Stimulated activated CD4-positive, alpha-beta T cell treated with anti-CD3 and anti-CD28 coated beads, Interleukin-1b, Interleukin-23, amount 100 ng/mL, for 4 hours (primary cell): ENCODE measurements around the gene CES4A.
"Not testable (repeated sequence)": the region's sequence is repeated elsewhere in the genome, so short reads cannot be mapped to it uniquely, and the experiment has no call there.

Experiments
- DNase-seq, 2 donors: peaks; one replicate each; pipeline ENCODE4 v3.0.0-alpha.2; 2020; ENCODE audit warnings: low read depth in 2 of 2

Gene CES4A

GRCh38 chr16:66988197-66988788 lies at the start of gene CES4A:
CES4A (plus strand) TSS chr16:66988589; CDS start chr16:66988773, 184 bp downstream.
- DNase-seq = no peak

- no peak for DNase-seq
Observed at GRCh38 chr16:66939366-66939765, 49.0 kb upstream of the CES4A start.

GRCh38 chr16:66940236-66940635 lies 48.2 kb upstream of the CES4A start:
- no peak for DNase-seq

GRCh38 chr16:66942981-66943380 lies 45.4 kb upstream of the CES4A start:
- no peak for DNase-seq

GRCh38 chr16:66943426-66944053 lies 44.8 kb upstream of the CES4A start:
- DNase-seq = no peak

- no peak for DNase-seq
Observed at GRCh38 chr16:66944054-66944441, 44.3 kb upstream of the CES4A start.

GRCh38 chr16:66944971-66945370 lies 43.4 kb upstream of the CES4A start:
- DNase-seq = not testable (repeated sequence)

- DNase-seq = no peak
Observed at GRCh38 chr16:66945939-66946338, 42.5 kb upstream of the CES4A start.

- no peak for DNase-seq
Observed at GRCh38 chr16:66946541-66946940, 41.8 kb upstream of the CES4A start.

GRCh38 chr16:66946974-66947301 lies 41.5 kb upstream of the CES4A start:
- no peak for DNase-seq

- peak; percentile 74 to 78 for DNase-seq
Observed at GRCh38 chr16:66947302-66948065, 40.9 kb upstream of the CES4A start.

- DNase-seq = no peak
Observed at GRCh38 chr16:66948134-66948836, 40.1 kb upstream of the CES4A start.

- no peak for DNase-seq
Observed at GRCh38 chr16:66948837-66949225, 39.6 kb upstream of the CES4A start.

GRCh38 chr16:66949472-66949871 lies 38.9 kb upstream of the CES4A start:
- DNase-seq = no peak

- no peak for DNase-seq
Observed at GRCh38 chr16:66950437-66950836, 38.0 kb upstream of the CES4A start.

GRCh38 chr16:66950971-66951790 lies 37.2 kb upstream of the CES4A start:
- no peak for DNase-seq

GRCh38 chr16:66952430-66953110 lies 35.8 kb upstream of the CES4A start:
- DNase-seq = no peak

GRCh38 chr16:66953462-66954096 lies 34.8 kb upstream of the CES4A start:
- no peak for DNase-seq

- peak; percentile 65 to 68 for DNase-seq
Observed at GRCh38 chr16:66954097-66954659, 34.2 kb upstream of the CES4A start.
